SK-N-SH treated with all-trans-retinoic acid at 6 μM for 48 hours (cell line): ENCODE data around the gene GVQW3.

Source experiments
- ATAC-seq: fragments of 200-7000 bp; cut with Tn5 transposase; 3 replicates; pipeline ENCODE4 v1.9.1; 2020; ENCODE audit warnings: mild to moderate bottlenecking, moderate library complexity
- ARNTL ChIP-seq: fragments of 450-650 bp; formaldehyde crosslinking; IDR thresholded peaks from 2 replicates; pipeline ENCODE4 v1.5.0; 2020; ENCODE audit warnings: low read depth, mild to moderate bottlenecking, moderate library complexity, borderline replicate concordance
- BACH2 ChIP-seq: fragments of 250-450 bp; sonication (Bioruptor Pico); IDR thresholded peaks from 2 replicates; pipeline ENCODE4 v1.9.0; 2021; ENCODE audit warnings: mild to moderate bottlenecking, borderline replicate concordance
- CSDC2 ChIP-seq: fragments of 250-450 bp; sonication (Bioruptor Pico); IDR thresholded peaks from 2 replicates; pipeline ENCODE4 v1.5.0; 2020; ENCODE audit warnings: mild to moderate bottlenecking, moderate library complexity
- CSRNP3 ChIP-seq: fragments of 250-450 bp; sonication (Bioruptor Pico); IDR thresholded peaks from 2 replicates; pipeline ENCODE4 v1.5.1; 2021; ENCODE audit warnings: mild to moderate bottlenecking, moderate library complexity
- ESRRG ChIP-seq: fragments of 250-450 bp; sonication (Bioruptor Pico); IDR thresholded peaks from 2 replicates; pipeline ENCODE4 v1.6.1; 2021; ENCODE audit warnings: mild to moderate bottlenecking
- ISL1 ChIP-seq: fragments of 250-450 bp; sonication (Bioruptor Pico); IDR thresholded peaks from 2 replicates; pipeline ENCODE4 v2.1.2; 2022; ENCODE audit warnings: mild to moderate bottlenecking, moderate library complexity
- OSR1 ChIP-seq: fragments of 250-450 bp; sonication (Bioruptor Pico); IDR thresholded peaks from 2 replicates; pipeline ENCODE4 v1.8.0; 2022; ENCODE audit warnings: moderate library complexity, mild to moderate bottlenecking, inconsistent platforms
- PATZ1 ChIP-seq: fragments of 250-450 bp; sonication (Bioruptor Pico); IDR thresholded peaks from 2 replicates; pipeline ENCODE4 v1.8.0; 2020; ENCODE audit warnings: mild to moderate bottlenecking, moderate library complexity, borderline replicate concordance
- RARB ChIP-seq: fragments of 250-450 bp; sonication (Bioruptor Pico); IDR thresholded peaks from 2 replicates; pipeline ENCODE4 v1.8.0; 2021; ENCODE audit warnings: mild to moderate bottlenecking, moderate library complexity
- SNAI2 ChIP-seq: fragments of 250-450 bp; sonication (Bioruptor Pico); IDR thresholded peaks from 2 replicates; pipeline ENCODE4 v1.5.0; 2020; ENCODE audit warnings: mild to moderate bottlenecking, moderate library complexity
- TCF4 ChIP-seq: fragments of 250-450 bp; sonication (Bioruptor Pico); IDR thresholded peaks from 2 replicates; pipeline ENCODE4 v1.8.0; 2021; ENCODE audit warnings: mild to moderate bottlenecking, moderate library complexity, borderline replicate concordance
- TOX ChIP-seq: fragments of 250-450 bp; sonication (Bioruptor Pico); IDR thresholded peaks from 2 replicates; pipeline ENCODE4 v1.8.0; 2021; ENCODE audit warnings: mild to moderate bottlenecking, moderate library complexity, borderline replicate concordance
- ZC3H10 ChIP-seq: fragments of 250-450 bp; sonication (Bioruptor Pico); IDR thresholded peaks from 2 replicates; pipeline ENCODE4 v1.5.1; 2021; ENCODE audit warnings: mild to moderate bottlenecking, moderate library complexity
- ZFP3 ChIP-seq: fragments of 250-450 bp; sonication (Bioruptor Pico); IDR thresholded peaks from 2 replicates; pipeline ENCODE4 v1.5.0; 2020; ENCODE audit warnings: mild to moderate bottlenecking, moderate library complexity
- ZNF565 ChIP-seq: fragments of 450-650 bp; formaldehyde crosslinking; conservative IDR thresholded peaks from 2 replicates; pipeline ENCODE4 v1.5.0; 2020; ENCODE audit warnings: low read depth, mild to moderate bottlenecking, moderate library complexity
- ZNF70 ChIP-seq: fragments of 450-650 bp; formaldehyde crosslinking; IDR thresholded peaks from 2 replicates; pipeline ENCODE4 v1.5.0; 2020; ENCODE audit warnings: mild to moderate bottlenecking, moderate library complexity
- ZNF8 ChIP-seq: fragments of 450-650 bp; formaldehyde crosslinking; IDR thresholded peaks from 2 replicates; pipeline ENCODE4 v1.5.0; 2020; ENCODE audit warnings: mild to moderate bottlenecking, moderate library complexity
- TF ChIP-seq, protein P1 (sequence below): fragments of 250-450 bp; sonication (Bioruptor Pico); IDR thresholded peaks from 2 replicates; pipeline ENCODE4 v1.5.1; 2020; ENCODE audit warnings: low read depth, mild to moderate bottlenecking, moderate library complexity
- TF ChIP-seq, protein P2 (sequence below): fragments of 250-450 bp; sonication (Bioruptor Pico); IDR thresholded peaks from 2 replicates; pipeline ENCODE4 v1.5.0; 2020; ENCODE audit warnings: mild to moderate bottlenecking, moderate library complexity
- TF ChIP-seq, protein P3 (sequence below): fragments of 250-450 bp; sonication (Bioruptor Pico); IDR thresholded peaks from 2 replicates; pipeline ENCODE4 v1.8.0; 2021; ENCODE audit warnings: low read depth, mild to moderate bottlenecking, moderate library complexity, borderline replicate concordance

GVQW3 gene

GRCh38 chr11:76426660-76427059, 45.5 kb downstream of the GVQW3 start:
- ATAC-seq = no peak
- TF ChIP-seq CSRNP3 (CRISPR knock-in tag) (no peak), ZNF565 (CRISPR knock-in tag) (no peak), ZNF8 (CRISPR knock-in tag) (no peak), ESRRG (no peak), ISL1 (CRISPR knock-in tag) (no peak), RARB (no peak), BACH2 (CRISPR knock-in tag) (no peak)

- no peak for ATAC-seq
- TF ChIP-seq CSRNP3 (CRISPR knock-in tag) (no peak), RARB (no peak), ZNF70 (CRISPR knock-in tag) (no peak), ESRRG (no peak), ZC3H10 (CRISPR knock-in tag) (no peak), ZNF565 (CRISPR knock-in tag) (no peak), TOX (CRISPR knock-in tag) (no peak), ARNTL (no peak), CSDC2 (no peak), OSR1 (no peak), ZNF8 (CRISPR knock-in tag) (no peak), SNAI2 (CRISPR knock-in tag) (no peak), ZFP3 (CRISPR knock-in tag) (no peak), PATZ1 (no peak)
- TF ChIP-seq, protein P1, sequence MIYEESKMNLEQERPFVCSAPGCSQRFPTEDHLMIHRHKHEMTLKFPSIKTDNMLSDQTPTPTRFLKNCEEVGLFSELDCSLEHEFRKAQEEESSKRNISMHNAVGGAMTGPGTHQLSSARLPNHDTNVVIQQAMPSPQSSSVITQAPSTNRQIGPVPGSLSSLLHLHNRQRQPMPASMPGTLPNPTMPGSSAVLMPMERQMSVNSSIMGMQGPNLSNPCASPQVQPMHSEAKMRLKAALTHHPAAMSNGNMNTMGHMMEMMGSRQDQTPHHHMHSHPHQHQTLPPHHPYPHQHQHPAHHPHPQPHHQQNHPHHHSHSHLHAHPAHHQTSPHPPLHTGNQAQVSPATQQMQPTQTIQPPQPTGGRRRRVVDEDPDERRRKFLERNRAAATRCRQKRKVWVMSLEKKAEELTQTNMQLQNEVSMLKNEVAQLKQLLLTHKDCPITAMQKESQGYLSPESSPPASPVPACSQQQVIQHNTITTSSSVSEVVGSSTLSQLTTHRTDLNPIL (CRISPR knock-in tag) = no peak
- TF ChIP-seq, protein P2, sequence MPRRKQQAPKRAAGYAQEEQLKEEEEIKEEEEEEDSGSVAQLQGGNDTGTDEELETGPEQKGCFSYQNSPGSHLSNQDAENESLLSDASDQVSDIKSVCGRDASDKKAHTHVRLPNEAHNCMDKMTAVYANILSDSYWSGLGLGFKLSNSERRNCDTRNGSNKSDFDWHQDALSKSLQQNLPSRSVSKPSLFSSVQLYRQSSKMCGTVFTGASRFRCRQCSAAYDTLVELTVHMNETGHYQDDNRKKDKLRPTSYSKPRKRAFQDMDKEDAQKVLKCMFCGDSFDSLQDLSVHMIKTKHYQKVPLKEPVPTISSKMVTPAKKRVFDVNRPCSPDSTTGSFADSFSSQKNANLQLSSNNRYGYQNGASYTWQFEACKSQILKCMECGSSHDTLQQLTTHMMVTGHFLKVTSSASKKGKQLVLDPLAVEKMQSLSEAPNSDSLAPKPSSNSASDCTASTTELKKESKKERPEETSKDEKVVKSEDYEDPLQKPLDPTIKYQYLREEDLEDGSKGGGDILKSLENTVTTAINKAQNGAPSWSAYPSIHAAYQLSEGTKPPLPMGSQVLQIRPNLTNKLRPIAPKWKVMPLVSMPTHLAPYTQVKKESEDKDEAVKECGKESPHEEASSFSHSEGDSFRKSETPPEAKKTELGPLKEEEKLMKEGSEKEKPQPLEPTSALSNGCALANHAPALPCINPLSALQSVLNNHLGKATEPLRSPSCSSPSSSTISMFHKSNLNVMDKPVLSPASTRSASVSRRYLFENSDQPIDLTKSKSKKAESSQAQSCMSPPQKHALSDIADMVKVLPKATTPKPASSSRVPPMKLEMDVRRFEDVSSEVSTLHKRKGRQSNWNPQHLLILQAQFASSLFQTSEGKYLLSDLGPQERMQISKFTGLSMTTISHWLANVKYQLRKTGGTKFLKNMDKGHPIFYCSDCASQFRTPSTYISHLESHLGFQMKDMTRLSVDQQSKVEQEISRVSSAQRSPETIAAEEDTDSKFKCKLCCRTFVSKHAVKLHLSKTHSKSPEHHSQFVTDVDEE = no peak
Measured at GRCh38 chr11:76436020-76436419, 54.9 kb downstream of the GVQW3 start.

DNA sequence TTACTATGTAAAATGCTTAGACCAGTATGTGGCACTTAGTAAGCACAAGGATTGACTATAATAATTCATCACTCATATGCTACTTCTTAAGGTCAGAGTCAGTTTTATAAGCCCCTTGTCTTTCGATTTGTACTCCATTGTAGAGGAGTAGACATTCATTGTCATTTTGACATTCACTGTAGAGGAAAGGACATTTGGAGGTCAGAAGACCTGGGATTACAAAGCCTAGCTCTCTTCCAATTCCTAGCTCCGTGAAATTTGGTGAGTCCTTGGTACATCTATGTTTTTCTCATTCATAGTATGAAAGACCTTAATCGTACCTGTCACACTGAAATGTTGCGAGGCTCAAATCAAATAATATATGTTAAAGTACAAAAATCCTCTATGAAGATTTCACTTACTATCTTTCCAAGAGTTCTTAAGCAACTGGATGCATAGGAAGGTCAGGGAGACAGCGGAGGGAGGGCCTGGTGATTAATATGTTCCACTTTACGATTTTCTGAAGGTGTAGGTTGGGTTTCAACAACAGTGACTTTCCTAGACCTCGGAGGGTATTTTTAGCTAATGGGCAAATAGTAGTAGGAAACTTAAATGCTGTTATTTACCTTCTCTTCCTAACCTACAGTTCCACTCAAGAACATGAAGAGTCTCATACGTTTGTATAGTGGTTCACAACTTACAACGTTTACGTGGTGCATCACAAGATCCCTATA, 62.3 kb downstream of the GVQW3 start:
- no peak for TF ChIP-seq RARB
- TF ChIP-seq, protein P1 (CRISPR knock-in tag) = no peak
- TF ChIP-seq SNAI2 (CRISPR knock-in tag) = no peak
- TF ChIP-seq TCF4 (CRISPR knock-in tag) = no peak
- TF ChIP-seq, protein P3, sequence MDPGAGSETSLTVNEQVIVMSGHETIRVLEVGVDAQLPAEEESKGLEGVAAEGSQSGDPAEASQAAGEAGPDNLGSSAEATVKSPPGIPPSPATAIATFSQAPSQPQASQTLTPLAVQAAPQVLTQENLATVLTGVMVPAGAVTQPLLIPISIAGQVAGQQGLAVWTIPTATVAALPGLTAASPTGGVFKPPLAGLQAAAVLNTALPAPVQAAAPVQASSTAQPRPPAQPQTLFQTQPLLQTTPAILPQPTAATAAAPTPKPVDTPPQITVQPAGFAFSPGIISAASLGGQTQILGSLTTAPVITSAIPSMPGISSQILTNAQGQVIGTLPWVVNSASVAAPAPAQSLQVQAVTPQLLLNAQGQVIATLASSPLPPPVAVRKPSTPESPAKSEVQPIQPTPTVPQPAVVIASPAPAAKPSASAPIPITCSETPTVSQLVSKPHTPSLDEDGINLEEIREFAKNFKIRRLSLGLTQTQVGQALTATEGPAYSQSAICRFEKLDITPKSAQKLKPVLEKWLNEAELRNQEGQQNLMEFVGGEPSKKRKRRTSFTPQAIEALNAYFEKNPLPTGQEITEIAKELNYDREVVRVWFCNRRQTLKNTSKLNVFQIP (CRISPR knock-in tag) = no peak
- TF ChIP-seq OSR1 = no peak
- no peak for TF ChIP-seq ESRRG
- no peak for ATAC-seq
